Measurements from ENCODE around the gene PREX1.

Gene PREX1

GRCh38 chr20:48729538-48729937 lies 98.3 kb downstream of the PREX1 start:
- DNase-seq, result no peak

DNA sequence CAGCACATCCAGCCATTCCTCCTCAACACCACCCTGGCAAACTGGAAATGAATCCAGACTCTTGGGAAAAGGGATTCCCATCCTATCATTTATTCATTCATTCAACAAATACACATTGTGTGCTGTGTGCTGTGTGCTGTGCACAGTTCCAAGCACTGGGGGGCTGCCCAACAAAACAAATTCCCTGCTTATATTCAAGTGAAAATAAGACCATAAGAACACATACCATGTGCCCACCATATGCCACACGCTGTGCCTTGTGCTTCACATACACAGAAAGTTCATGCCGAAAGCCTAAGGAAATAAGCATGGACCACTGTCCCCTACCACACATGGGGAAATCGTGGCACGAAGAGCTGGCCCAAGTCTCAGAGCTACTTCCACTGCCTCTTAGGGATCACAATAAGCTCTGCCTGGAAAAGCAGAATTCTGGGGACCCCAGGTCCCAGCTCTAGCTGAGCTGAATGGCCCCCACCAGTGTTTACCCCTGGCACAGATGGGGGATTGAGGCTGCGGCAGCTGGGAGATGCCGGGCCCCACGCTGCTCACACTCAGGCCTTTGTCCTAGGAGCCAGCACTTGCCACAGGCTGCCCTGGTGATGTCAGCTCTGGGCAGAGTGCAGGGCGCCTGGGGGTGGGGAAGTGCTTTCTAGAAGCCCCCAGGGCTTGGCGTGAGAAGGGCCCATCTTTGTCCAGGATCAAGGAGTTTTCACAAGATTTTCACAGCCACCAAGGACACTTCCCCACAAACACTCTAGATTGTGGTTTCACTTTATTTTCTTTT lies 99.6 kb downstream of the PREX1 start:
- no peak for DNase-seq

GRCh38 chr20:48727226-48727625 lies 100.6 kb downstream of the PREX1 start:
- no peak for DNase-seq

DNA sequence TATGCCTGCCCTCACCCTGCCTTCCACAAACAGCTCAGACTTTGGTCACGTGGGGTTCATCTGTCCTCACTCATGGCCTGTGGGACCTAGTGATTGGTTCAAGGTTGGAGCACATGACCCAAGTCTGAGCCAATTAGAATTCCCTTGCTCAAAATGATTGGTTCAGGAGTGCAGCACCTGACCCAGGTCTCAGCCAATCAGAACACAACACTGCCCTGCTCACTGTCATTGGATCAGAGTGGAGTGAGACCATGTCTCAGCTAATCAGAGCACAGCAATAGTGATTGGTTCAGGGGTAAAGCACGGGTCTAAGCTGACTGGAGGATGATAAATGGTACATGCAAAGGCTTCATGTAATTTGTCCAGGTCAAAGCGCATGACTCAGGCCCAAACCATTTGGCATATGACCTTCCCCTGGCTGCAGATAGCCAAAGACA lies 102.2 kb downstream of the PREX1 start:
- DNase-seq, result no peak

DNA sequence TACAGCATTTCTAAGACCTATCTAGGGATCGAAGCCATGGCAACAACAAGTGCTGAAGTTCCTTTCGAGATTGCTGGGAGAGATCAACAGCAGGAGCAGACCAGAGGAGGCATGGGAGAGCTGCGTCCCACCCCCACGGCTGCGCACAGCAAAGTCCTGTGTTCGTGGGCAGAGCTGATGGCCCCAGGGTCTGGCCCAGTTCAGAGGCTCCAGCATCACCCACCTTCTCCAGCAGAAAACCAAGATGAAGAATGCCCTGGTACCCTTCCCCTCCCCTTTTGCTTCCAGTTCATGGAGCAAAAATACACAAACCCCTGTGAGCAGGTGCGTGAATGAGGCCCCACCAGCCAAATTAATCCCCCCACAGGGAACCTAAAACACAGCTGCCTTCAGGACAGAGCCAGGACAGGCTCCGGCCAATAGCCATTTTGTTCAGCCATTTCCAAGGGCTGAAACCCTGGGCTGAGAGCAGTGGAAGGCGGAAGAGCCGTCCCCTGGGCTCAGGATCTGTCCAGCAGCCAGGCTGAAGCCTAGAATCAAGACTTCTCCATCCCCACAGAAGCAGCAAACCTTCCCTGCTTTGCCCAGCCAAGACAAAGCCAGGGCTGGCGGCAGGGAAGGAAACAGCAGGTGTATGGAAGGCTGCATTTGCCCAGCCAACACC lies 102.8 kb downstream of the PREX1 start:
- DNase-seq, result no peak

- DNase-seq, result no peak
Measured at GRCh38 chr20:48724382-48724781, 103.4 kb downstream of the PREX1 start.

DNA sequence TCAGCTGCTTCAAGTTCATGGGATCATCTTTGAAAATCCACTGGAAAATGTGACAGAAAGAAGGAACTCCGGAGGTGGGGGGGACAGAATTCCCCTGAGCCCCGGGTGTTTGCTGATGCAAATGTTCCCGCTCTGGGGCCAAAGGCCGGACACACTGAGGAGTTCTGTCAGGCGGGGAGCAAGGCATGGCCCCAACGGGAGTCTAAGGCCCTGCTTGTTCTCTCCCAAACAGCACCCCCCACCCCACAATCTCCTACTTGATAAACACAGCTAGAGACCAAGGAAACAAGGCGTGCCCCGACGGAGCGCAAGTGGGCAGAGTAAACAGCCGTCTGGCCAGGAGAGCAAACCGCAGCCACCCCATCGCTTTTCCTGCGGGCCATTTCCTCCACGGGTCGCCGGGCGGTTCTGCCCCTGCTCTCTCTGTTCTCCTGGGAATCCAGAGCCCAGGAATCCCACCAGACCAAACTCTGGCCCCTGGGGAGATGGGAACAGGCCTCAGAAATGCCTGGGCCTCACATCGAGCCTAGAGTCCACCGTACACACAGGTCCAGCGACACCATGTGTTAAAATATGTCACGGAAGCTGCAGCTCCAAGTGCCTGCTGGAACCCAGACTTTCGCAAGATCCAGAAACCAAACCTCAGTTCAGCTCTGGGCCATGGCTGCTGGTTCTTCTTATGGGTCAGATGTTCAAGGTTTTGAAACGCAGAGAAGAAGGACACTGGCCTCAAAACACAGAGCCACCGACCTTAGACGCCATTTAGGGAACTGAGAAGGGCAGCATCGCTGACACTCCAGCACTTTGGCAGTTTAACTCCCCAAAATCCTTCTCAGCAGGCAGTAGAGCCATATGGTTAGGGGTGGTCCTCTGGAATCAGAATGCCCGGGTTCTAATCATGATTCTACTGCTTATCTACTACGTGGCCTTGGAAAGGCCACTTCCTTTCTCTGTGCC lies 104.2 kb downstream of the PREX1 start:
- DNase-seq, result peak; percentile 30

DNA sequence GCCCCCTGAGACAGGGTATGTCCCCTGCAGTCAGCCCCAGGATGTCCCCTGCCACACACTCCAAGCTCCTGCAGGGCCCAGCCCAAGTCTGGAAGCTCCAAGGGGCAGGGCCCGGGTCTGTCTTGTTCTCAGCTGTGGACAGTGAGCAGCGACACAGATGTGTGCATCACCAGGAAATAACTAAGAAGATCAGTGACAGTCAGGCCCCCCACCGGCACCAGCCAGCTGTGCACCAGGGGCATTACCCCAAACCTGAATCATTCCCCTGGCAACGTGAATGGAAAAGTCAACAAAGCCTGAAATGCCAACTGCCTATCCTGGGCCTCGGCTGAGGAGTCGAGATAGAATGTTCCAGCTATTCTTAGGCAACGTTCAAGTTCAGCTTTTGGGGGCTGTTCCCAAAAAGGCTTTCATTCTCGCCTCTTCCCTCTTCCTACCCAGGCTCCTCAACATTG lies 105.0 kb downstream of the PREX1 start:
- peak; percentile 42 for DNase-seq

DNA sequence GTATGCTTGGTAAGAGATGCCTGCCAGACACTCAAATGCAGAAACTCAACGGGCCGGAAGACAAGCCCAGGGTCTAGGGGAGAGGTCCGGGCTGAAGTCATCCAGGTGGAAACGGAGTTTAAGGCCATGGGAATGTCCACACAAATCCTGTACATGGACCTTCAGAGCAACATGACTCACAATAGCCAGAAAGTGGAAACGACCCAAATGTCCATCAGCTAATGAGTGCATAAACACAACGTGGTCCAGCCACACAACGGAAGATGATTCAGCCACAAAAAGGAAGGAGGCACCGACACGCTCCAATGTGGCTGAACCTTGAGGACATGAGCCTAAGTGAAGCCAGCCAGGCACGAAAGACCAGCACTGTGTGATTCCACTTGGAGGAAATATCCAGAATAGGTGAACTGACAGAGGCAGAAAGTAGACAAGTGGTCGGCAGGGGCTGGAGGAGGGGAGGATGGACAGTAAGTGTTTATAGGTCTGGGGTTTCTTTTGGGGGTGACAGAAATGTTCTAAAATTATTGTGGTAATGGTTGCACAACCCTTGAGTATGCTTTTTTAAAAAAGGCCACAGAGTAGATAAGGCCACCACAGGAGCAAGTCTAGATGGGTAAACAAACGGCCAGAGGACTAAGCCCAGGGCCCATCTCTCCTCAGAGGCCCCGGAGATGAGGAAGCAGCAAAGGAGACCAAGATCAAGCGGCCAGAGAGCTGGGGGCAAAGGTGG lies 105.6 kb downstream of the PREX1 start:
- DNase-seq, result no peak

DNA sequence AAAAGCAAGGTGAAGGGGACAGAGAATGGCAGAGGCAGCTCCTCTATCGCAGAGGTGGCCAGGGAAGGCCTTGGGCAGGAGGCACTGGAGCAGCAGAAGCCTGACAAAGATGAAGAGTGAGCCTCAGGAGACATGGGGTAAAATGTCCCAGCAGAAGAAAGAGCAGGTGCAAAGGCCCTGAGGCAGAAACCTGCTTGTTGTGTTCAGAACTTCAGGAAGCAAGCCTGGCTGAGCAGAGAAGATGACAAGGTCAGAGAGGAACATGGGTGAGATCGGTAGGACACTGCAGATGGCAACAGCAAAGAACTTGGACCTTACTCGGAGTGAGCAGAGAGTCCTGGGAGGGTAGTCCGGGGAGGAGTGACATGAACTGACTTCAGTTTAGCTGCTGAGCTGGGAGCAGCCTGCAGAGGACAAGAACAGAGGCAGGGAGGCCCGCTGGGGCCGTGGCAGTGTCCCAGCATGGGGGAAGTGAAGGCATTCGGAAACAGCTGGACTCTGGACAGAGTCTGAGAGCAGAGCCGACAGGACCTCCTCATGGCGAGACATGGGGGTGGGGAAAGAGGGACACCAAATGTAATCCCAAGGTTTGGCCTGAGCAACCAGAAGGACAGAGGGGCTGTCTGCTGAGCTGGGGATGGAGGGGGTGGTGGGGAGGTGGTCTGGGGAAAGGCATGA lies 106.3 kb downstream of the PREX1 start:
- no peak for DNase-seq

GRCh38 chr20:48720256-48720985 lies 107.4 kb downstream of the PREX1 start:
- DNase-seq, result no peak

DNA sequence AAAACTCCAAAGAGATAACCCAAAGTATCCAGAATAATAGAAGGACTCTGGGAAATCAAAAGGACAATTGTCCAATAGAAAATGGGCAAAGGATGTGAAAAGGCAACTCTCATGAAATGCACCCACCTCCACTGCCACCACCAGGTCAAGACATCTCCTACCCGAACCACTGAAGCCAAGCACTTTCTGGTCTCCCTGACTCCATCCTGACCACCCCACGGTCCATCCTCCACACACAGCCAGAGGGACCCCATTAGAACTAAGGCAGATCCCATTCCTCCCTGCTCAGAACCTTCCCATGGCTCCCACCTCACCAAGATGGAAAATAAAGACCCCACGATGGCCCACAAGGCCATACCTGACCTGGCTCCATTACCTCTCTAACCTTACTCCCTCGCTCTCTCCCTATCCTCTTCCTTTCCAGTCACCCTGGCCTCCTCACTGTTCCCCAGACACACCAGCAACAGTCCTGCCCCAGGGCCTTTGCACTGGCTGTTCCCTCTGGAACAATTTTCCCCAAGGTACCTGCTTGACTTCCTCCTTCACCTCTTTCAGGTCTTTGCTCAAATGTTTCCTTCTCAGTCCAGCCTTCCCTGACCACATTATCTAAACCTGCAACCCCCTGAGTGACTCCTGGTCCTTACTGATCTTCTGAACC lies 108.1 kb downstream of the PREX1 start:
- DNase-seq, result no peak

- no peak for DNase-seq
Measured at GRCh38 chr20:48718786-48719578, 108.8 kb downstream of the PREX1 start.

DNA sequence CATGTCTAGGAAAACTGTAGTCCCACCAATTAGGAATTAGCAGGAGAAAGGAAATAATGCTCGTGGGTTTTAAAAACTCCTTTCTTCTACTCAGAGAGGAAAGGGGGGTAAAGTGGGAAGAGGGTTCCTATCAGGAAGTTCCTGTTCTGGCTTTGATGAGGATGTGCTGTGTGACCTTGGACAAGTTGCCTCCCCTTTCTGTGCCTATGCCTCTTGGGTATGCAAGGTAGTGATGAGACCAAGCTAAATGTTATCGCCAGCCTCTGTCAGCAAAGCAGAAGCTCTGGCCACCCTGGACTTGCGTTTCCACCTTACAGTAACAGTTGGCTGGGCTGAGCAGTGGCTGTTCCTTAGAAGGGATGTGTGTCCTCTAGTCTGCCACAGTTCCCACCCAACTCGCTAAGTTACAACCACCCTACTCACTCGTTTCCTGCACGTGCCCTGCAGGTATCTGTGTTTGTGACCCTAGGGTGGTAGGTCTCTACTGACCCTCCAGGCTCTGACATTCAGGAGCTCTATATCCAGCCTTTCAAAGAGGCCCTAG lies 110.0 kb downstream of the PREX1 start:
- no peak for DNase-seq

- DNase-seq, result no peak
Measured at GRCh38 chr20:48717095-48717672, 110.6 kb downstream of the PREX1 start.

DNA sequence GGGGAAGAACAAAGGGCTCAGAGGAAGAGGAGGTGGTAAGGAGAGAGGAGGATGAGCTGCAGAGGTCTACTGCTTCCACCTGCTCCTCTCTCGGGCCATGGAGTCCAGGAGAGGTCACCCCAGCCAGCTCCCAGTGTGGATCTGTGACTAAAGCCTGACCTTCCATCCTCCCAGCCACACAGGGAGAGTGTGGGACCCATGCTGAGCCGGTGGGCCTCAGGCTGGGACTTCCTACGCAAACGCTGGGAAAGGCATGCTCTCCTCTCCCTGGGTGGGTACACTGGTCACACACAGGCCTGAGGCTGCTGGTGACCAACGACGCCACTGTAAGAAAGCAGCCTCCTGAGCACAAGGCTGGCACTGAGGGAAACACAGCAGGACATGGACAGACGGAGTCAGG lies 111.3 kb downstream of the PREX1 start:
- DNase-seq, result no peak

- DNase-seq, result no peak
Measured at GRCh38 chr20:48716086-48716485, 111.7 kb downstream of the PREX1 start.

GRCh38 chr20:48714764-48715163 lies 113.0 kb downstream of the PREX1 start:
- DNase-seq, result no peak

All from NCI-H510A treated with DMSO at 0.1 percent for 48 hours (cell line).